MM.1S (cell line): ENCODE data around the gene ADCY3.

Experiments used
- EZH2phosphoT487 ChIP-seq: fragments of 300-600 bp; sonication (generic); IDR thresholded peaks from 2 replicates; pipeline ENCODE4 v1.6.1; 2018; ENCODE audit warnings: antibody characterized with exemption, low read length
- TF ChIP-seq, protein P1 (sequence below): fragments of 300-600 bp; sonication (generic); IDR thresholded peaks from 2 replicates; pipeline ENCODE4 v1.5.1; 2016; ENCODE audit warnings: antibody characterized with exemption, low read length, mixed read lengths

DNA sequence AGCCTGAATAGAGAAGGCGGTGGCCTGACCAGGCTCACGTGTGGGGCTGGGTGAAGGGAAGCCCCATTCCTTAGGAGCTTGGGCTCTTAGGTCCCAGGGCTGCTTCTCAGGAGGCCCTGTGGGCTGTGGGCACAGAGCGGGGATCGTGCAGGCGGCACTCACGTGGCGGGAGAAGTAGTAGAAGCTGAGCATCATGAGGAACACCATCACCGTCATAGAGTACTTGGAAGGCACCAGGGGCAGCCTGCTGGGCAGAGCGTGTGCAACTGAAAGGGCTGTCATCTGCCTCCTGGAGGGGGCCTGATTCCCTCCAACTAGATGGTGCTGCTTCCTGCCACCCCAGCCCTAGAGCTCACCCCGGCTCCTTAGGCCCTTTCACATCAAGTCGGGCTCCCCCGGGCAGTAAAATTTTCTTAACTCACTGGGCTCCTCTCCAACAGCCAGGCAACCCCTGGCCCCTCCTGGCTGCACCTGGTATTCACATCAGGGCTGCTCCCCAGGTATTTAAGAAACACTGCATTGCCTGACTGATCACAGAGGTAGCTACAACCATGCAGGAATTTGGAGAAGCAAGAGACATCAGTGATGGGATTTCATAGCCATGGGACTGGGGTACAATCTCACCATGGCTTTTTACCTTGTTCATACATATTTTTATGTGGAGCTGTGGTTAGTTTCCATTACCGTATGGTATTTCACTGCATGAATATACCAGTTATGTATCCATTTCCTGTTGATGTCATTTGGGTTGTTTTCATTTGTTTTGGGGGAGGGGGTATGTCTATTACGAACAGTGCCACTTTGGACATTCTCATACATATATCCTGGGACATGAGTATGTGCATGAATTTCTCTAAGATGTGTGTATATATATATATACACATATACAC is 93.9 kb downstream of the ADCY3 start:
- TF ChIP-seq, protein P1, sequence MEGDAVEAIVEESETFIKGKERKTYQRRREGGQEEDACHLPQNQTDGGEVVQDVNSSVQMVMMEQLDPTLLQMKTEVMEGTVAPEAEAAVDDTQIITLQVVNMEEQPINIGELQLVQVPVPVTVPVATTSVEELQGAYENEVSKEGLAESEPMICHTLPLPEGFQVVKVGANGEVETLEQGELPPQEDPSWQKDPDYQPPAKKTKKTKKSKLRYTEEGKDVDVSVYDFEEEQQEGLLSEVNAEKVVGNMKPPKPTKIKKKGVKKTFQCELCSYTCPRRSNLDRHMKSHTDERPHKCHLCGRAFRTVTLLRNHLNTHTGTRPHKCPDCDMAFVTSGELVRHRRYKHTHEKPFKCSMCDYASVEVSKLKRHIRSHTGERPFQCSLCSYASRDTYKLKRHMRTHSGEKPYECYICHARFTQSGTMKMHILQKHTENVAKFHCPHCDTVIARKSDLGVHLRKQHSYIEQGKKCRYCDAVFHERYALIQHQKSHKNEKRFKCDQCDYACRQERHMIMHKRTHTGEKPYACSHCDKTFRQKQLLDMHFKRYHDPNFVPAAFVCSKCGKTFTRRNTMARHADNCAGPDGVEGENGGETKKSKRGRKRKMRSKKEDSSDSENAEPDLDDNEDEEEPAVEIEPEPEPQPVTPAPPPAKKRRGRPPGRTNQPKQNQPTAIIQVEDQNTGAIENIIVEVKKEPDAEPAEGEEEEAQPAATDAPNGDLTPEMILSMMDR, result no peak
- no peak for TF ChIP-seq EZH2phosphoT487
